Measurements from ENCODE around the gene MBD2.
A peak's percentile ranks its signal among the peaks of the same experiment; 100 is the strongest.
"Not testable (repeated sequence)": the region's sequence is repeated elsewhere in the genome, so short reads cannot be mapped to it uniquely, and the experiment has no call there.

Gene MBD2

DNA sequence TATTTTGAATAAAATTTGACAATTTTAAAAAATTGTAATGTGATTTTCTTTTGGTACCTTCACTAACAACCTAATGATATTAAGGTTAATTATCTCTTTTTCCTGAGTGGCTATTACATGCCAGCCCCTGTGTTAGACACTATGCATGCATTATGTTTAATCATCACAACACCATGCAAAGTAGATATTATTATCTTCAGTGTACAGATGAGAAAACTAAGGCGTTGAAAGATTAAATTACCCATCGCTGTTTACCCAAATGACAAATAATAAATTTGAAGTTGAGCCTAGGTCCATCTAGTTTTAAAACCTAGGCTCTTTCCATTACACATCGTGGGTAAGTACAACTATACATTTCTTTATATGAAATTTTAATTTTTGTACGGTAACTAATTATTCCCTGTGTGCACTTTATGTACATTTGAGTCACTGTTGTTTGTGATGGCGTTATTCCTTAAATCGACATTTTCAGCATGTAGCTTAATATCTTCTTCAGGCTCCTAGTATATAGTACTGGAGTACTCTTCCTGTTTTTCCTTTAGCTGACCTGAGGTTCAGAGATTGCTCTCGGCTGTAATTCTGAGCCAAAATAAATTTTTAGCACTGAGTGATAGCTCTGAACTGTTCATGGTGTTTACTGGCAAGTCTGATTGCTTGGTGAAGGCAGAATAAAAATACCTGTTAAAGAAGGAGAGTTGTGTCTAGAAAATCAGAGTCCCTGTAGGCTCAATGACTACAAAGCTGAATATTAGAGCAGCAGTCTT is 13.9 kb upstream of the MBD2 start:
- FAIRE-seq, result no peak
- no peak for DNase-seq (ENCODE audit: insufficient read length, low spot score)

DNA sequence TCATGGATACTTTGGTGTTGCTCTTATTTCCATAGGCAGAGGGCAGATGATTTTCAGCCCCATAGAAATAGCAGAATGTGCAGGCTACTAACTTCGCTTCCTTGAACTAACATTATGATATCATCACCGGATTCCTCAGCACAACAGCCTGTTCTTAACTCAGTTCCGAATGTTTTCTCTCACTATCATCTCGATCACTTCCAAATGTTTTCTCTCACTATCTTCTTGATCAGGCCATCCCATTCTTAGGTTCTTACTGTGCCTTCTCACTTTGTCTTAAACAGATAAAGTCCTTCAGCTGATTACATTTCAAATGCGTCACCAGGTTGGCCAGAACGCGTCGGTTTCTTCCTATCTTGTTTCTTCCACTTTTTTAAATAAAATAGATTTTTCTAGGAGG is 11.4 kb upstream of the MBD2 start:
- DNase-seq (ENCODE audit: insufficient read length, low spot score), result no peak
- no peak for FAIRE-seq

DNA sequence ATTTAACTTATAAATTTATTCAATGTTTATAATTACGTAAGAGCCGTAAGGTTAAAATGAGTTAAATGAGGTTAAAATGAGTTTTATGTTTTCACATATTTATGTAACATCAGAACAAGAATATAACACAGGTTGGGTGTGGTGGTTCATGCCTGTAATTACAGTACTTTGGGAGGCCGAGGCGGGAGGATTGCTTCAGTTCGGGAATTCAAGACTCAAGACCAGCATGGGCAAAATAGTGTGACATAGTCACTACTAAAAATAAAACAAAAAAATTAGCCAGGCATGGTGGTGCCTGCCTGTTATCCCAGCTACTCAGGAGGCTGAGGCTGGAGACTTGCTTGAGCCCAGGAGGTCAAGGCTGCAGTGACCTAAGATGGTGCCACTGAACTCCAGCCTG is 9.3 kb upstream of the MBD2 start:
- no peak for DNase-seq (ENCODE audit: insufficient read length, low spot score)
- FAIRE-seq, result no peak

DNA sequence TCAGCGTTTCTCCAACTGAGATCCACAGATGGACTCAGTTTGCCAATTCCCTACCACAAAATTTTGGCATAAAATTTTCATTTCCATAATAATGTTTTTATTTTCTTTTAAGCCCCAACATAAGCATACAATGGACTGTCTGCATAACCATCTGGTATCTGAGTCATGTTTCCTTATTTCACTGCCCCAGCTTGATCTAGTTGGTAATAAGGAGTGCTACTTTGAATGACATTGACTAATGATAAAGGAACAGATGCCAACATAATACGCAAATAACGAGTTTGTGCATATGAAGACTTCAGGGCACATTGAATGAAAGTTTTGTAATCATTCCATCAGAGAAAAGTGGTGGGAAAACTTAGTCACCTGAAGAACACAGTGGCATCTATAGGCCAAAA is 8.8 kb upstream of the MBD2 start:
- FAIRE-seq (no peak), DNase-seq (ENCODE audit: insufficient read length, low spot score) (no peak)

DNA sequence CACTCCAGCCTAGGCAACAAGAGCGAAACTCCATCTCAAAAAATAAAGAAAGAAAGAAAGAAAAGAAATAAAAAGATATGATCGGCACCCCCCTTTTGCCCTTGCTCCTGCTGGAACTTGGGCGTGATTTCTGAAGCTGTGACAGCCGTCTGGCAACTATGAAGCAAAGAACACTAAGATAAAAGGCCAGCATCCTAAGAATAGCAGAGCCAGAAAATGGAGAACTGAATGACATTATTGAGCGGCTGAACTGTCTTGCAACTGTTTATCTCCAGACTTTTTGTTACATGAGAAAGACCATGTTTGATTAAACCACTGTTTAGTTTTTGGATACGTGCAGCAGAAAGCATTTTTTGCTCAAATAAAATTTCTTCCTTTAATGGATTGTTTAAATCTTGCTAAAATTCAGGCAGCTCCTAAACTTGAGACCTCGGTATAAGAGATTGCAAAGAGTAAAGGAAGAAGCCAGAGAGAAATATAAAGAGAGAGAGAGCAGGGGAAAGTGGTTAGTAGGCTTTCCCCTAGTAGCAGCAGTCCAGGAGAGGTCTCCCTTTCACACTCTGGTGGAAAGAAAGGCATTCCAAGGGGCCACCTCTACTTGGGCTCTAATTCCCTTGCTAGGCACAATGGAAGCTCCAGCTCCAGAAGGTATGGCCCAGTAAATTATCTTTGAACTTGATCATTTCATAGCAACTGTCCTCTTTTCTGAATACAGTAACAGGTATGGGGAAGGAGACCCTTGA is 8.2 kb upstream of the MBD2 start:
- DNase-seq (ENCODE audit: insufficient read length, low spot score) (no peak), FAIRE-seq (no peak)

DNA sequence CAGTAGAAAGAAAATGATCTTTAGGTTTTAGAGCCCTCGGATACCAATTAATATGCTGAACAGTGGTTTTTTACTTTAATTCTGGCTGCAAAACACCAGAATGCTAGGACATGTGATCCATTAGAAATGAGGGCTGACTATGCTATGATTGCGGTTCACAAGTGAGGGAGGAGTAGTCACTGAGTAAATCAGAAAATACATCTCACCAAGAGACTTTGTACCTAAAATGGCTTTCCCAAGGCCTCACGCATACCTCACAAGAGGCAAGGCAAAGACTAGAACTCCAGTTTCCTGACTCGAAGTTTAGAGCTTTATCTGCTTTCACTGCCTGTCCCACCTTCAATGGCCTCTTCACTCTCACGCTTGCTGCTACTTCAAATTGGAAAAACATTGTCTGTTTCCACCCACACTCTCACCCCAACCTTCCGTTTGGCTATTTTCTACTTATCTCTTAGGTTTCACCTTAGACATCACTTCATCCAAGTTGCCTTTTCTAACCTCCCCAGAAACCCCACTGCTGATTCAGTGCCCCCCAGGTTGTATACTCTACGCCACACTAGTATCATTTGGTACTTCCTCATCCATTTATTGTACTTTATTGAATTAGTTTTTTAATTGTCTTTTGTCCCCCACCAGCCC is 5.1 kb upstream of the MBD2 start:
- DNase-seq (ENCODE audit: insufficient read length, low spot score) (no peak), FAIRE-seq (no peak)

DNA sequence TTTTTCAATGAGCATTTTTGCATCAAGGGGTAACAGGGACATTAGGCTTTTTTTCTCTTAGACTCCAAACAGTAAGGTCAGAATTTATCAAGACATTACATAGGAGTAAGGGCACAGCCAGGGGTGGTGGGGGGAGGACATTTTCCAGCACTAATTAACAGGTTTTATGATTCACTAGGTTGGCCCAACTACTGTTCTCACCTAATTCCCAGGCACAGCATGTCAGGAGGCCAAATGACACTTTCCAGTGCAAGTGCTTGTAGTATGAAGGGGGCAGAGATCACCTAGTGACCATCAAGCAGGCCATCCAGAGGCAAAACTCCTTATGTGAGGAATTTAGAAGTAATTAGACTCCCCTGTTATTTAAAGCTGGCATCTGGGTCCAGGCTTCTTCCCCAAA is 3.9 kb upstream of the MBD2 start:
- FAIRE-seq, result no peak
- no peak for DNase-seq (ENCODE audit: insufficient read length, low spot score)

DNA sequence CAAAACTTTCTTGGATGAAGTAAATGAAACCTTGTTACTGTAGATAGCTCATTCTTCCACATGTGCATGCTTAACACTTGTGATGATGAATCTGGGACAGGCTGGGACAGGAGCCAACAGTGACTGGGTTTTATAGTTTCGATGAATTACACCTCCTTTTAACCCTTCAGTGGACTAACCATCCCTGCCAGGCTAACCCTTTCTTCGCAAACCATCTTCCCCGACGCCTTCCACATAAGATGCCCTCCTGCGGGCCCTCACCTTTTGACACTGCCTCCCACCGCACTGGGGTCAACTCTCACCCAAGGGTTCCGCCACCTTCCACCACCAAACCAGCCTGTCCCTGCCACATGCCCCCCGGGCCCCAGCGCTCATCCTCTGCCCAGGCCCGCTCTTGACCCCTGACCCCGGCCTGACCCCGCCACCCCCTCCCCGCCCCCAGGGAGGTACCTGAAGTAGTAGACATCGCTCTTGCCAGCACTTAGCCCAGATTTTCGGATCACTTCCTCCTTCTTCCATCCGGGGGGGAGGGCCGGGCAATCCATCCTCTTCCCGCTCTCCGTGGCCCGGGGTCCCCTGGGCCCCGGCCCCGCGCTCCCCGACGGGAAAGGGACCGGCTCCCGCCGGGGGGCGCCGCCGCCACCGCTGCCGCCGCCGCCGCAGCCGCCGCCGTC is 764 bp downstream of the MBD2 start:
- no peak for FAIRE-seq
- DNase-seq (ENCODE audit: insufficient read length, low spot score), result peak; percentile 38

DNA sequence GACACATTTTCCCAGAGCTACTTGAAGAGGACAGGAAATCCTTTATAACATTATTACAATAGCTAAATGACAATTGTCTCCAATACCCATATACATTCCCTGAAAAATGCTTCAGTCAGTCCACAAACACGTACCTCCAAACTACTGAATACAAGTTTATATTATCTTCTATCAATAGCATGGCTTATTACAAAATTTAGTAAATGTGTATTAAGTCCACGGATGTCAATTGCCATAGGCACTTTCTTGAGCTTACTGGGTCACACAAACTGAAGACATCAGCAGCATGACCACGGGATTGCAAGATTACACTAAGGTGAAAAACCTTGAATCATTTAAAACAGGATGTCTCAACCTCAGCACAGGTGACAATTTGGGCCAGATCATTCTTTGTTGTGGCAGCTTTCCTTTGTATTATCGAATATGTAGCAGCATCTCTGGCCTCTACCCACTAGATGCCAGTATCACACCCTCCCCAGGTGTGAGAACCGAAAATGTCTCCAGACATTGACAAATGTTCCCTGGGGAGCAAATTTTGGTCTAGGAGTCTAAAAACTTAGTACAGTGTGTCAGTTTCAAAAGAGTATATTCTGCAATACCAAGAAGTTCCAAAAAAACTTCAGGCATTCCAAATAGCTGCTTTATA is 1.4 kb downstream of the MBD2 start:
- no peak for DNase-seq (ENCODE audit: insufficient read length, low spot score)
- FAIRE-seq, result no peak

DNA sequence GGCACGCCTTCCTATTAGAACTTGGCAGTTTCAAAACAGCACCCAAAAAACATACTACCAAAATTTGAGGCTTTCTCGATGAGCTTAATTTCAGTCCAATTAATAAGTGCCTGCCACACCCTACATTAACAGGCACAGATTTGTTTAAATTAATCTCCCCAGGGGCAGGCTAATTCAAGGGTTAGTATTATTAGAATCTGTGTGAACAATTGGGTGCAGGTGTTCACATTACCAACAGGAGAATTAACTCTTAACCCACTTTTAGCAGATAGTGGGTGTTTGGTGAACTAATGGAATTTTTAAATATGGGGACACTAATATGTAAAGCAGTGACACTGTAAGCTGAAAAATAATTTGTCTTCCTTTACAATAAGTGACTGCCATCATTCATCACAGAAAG is 4.1 kb downstream of the MBD2 start:
- FAIRE-seq (no peak), DNase-seq (ENCODE audit: insufficient read length, low spot score) (no peak)

DNA sequence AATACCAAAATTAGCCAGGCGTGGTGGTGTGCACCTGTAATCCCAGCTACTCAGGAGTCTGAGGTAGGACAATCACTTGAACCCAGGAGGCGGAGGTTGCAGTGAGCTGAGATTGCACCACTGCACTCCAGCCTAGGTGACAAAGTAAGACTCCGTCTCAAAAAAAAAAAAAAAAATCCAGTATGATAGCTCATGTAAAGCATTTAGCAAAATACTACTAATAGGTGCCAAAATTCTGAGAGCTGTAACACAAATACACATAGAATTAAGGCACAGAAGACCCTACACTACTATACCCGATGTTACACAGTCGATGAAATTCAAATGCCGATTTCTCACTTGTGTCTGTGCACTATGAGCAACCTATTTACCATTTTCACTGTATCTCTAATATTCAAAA is 5.7 kb downstream of the MBD2 start:
- FAIRE-seq; DNase-seq (ENCODE audit: insufficient read length, low spot score): not testable (repeated sequence)

DNA sequence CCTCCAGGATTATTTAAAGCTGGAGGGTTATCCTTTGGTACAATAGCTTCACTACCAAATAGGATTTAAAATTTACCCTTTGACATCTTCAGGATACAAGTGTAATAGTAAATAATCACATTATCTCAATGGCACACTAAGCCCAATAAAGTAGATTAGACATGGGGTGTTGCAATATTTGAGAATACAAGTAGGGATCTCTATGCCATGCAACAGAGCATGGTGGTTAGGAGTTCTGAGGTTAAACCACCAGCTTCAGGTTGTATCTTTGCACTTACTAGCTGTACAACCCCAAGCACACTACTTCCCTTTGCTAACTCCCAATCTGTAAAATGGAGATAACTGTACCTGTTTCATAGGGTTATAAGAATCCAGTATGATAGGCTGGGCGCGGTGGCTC is 6.2 kb downstream of the MBD2 start:
- DNase-seq (ENCODE audit: insufficient read length, low spot score) (no peak), FAIRE-seq (no peak)

DNA sequence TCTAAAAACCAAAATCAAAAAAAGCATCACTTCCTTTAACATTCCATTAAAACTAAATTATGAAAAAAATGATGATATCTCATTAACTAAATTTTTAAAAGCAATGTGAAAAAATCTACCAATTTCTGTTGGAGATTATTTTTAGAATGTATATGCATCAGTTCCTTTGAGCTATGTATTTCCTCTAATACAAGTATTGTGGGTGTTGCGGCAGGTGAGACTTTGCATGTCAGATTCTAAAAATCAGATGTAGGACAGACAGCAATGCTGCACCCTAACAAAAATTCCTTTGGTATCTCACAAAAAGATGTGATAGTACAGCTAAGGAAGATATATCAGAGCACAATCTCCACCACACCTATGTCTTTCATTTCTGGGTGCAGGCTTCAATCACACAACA is 6.8 kb downstream of the MBD2 start:
- DNase-seq (ENCODE audit: insufficient read length, low spot score) (no peak), FAIRE-seq (no peak)

DNA sequence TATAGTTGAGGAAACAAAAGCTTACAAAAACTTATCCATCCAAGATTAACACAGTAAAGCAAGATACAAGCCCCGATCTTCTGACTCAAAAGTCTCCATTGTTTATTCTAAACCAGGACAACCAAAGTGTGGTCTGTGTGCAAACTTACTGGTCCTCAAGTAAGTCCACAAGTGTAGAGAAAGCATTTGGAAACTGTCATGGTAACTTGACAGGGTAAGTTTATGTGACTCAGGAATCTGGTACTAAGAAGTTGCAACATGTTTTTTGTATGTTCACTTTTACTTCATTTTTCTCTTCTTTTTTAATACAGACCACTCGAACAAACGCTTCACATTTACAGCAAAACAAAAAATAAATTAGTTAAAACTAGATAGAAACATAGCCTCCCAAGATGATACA is 9.4 kb downstream of the MBD2 start:
- no peak for DNase-seq (ENCODE audit: insufficient read length, low spot score)
- FAIRE-seq, result no peak

DNA sequence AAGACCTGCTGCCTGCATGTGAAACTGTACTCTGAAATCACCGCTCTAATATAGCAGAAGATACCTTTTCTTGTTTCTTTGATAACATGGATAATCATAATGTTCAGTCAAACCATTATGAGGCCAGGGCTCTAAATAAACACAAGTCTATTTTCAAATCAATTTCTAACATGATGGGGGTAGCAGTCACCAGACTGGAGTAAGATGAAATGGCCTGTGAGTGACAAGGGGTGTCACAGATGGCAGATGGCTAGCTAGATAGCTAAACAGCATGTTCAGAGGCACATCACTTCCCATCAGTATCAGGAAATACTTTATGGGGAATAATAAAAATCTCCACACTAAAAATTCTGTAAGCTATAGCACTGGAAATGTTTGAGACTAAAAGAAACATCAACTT is 14.0 kb downstream of the MBD2 start:
- FAIRE-seq, result no peak
- no peak for DNase-seq (ENCODE audit: insufficient read length, low spot score)

DNA sequence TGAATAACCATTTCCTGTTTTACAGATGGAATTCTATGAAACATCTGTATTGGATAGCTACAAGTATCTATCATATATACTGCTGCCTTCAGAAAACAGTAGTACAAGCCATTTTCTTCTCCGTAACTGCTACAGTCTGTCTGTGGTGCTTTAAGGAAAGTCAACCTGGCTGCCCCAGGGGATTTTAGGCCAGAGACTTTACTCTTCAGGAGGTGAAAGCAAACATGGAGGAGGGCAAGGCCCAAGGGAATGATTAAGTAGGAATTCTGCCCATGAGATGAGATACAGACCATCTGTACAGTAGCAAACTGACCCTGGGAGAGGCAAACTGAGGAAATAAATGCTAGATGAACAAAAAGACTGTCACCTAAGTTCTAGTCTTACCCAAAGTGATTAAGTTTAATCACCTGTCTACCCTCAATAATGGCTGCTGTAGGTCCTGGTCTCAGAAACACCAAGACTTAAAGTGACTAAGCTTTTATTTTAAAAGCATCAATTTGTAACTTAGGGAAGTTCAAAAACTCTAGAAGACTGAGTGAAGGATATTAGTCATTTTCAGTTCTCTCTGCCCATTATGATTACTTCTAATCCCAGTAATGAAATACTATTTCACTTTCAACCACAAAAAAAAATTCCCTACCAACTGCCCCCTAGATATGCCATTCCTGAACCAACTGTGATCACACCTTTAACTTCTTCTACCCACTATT is 14.8 kb downstream of the MBD2 start:
- DNase-seq (ENCODE audit: insufficient read length, low spot score) (no peak), FAIRE-seq (no peak)

DNA sequence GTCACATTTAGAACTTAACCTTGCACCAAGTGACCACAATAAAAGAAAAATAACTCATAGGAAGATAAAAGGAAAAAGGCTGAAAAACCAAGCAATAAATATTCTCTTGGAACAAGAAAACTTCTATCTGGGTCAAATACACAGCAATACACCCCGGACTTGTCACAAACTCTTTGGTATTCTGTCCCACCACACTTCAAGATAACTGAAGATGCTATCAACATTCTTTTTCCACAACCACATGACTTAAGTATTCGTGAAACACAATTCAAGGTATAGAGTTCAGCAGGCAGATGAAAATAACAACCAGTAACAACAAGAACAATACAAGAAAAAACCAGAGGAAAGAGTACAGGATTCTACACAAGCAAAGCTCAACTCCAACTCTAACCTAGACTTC is 18.0 kb downstream of the MBD2 start:
- FAIRE-seq (no peak), DNase-seq (ENCODE audit: insufficient read length, low spot score) (no peak)

DNA sequence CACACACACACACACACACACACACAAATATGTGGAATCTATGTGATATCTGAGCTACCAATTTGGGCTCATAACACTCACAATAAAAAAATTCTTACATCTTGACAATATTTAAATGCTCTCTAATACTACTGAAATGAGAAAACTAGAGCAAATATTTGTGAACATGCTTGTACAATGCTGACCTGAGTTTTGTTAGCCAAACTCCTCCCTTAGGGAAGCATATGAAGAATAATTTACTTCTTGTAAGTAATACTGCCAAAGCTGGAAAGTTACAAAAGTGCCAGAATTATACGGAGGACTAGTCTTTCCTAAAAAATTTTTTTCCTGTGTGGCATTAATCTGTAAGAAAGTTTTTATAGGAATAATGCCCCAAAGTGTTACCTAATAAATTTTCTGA is 18.5 kb downstream of the MBD2 start:
- FAIRE-seq, result no peak
- no peak for DNase-seq (ENCODE audit: insufficient read length, low spot score)

DNA sequence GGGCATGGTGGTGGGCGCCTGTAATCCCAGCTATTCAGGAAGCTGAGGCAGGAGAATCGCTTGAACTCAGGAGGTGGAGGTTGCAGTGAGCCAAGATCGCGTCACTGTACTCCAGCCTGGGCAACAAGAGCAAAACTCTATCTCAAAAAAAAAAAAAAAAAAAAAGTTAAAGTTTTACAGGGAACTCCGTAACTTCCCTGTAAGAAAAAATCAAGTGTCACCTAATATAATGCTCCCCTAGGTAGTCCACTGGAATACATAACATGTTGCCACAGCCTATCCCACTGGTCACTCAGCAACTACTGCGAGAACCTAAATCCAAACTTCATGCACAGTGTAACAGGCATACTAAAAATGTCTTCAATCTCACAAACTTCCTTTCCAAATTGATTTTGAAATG is 19.0 kb downstream of the MBD2 start:
- DNase-seq (ENCODE audit: insufficient read length, low spot score); FAIRE-seq: not testable (repeated sequence)

DNA sequence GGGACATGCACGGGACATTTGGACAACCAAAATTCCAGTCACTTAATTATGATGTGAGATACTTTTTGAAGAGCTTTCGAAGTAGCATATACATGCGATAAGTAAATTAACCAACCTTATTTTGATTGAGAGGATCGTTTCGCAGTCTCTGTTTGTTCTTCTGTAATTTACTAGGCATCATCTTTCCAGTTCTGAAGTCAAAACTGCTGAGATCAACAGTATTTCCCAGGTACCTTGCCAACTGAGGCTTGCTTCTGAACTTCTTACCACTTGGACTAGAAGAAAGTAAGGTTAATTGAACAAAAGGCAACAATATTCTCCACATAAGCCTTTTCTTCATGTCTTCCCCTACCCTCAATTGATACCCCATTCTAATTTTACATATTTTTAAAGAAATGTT is 19.6 kb downstream of the MBD2 start:
- no peak for FAIRE-seq
- no peak for DNase-seq (ENCODE audit: insufficient read length, low spot score)
